WI38 (cell line): ENCODE measurements around the gene NRXN2.

Experiments used
- H3K4me3 ChIP-seq: 2 replicates; pipeline ENCODE4 v1.5.1; 2011; ENCODE audit warnings: low read depth, mild to moderate bottlenecking, control low read depth, low read length
- CTCF ChIP-seq: IDR thresholded peaks from 2 replicates; pipeline ENCODE4 v1.5.1; 2012; ENCODE audit warnings: low read depth, mild to moderate bottlenecking, control low read depth, low read length

The NRXN2 gene

GRCh38 chr11:64713016-64713707, 9.8 kb downstream of the NRXN2 start:
- no peak overlapping the region for H3K4me3 ChIP-seq
- no peak for TF ChIP-seq CTCF

GRCh38 chr11:64712430-64713015, 10.5 kb downstream of the NRXN2 start:
- H3K4me3 ChIP-seq, result no peak overlapping the region

GRCh38 chr11:64711956-64712362, 11.0 kb downstream of the NRXN2 start:
- H3K4me3 ChIP-seq, result no peak overlapping the region
- no peak for TF ChIP-seq CTCF

More at GRCh38 chr11:64712430-64713015, 10.5 kb downstream of the NRXN2 start:
- TF ChIP-seq CTCF, result no peak

- no peak for TF ChIP-seq CTCF
Measured at GRCh38 chr11:64711138-64711955, 11.7 kb downstream of the NRXN2 start.

GRCh38 chr11:64710418-64711137, 12.4 kb downstream of the NRXN2 start:
- H3K4me3 ChIP-seq, result no peak overlapping the region
- TF ChIP-seq CTCF, result no peak

More at GRCh38 chr11:64711138-64711955, 11.7 kb downstream of the NRXN2 start:
- H3K4me3 ChIP-seq, result no peak overlapping the region

GRCh38 chr11:64705501-64705900, 17.5 kb downstream of the NRXN2 start:
- no peak overlapping the region for H3K4me3 ChIP-seq
- TF ChIP-seq CTCF, result no peak
